Astrocyte of the cerebellum (primary cell): ENCODE data around the gene MYBBP1A.

Experiments
- DNase-seq: peaks from one replicate; pipeline ENCODE4 v3.0.0-alpha.2; 2011; ENCODE audit warnings: low read depth
- H3K4me3 ChIP-seq: 2 replicates; pipeline ENCODE4 v1.5.1; 2011; ENCODE audit warnings: mild to moderate bottlenecking, low read depth, low read length, moderate library complexity
- in situ Hi-C: cut with HindIII; loops from 2 replicates; pipeline ENCODE4 v1.10.0; 2017; ENCODE audit warnings: low sequenced_read_pairs
- TF ChIP-seq, protein P1 (sequence below): IDR thresholded peaks from 2 replicates; pipeline ENCODE4 v1.5.1; 2012; ENCODE audit warnings: low read length, low read depth, moderate library complexity, mild to moderate bottlenecking; ENCODE audit errors: missing control alignments

MYBBP1A gene

DNA sequence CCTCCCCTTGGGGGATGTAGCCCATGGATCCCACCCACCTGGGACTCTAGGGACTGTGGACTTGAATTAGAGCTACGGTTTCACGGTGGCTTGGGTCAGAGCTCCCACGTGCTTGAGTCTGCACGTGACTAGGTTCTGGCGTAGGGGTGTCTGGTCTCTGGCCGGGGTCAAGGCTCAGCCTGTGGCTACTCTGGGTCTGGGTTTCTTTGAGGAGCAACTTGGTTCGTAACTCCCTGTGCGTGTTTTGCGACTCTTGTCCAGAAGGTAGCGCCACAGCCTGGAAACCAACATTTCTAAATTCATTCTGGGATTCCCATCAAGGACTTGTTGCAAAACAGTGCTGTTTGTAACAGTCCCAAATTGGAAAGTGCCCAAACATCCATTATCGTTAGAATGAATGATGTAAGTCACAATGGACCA is 5.7 kb upstream of the MYBBP1A start:
- TF ChIP-seq, protein P1, sequence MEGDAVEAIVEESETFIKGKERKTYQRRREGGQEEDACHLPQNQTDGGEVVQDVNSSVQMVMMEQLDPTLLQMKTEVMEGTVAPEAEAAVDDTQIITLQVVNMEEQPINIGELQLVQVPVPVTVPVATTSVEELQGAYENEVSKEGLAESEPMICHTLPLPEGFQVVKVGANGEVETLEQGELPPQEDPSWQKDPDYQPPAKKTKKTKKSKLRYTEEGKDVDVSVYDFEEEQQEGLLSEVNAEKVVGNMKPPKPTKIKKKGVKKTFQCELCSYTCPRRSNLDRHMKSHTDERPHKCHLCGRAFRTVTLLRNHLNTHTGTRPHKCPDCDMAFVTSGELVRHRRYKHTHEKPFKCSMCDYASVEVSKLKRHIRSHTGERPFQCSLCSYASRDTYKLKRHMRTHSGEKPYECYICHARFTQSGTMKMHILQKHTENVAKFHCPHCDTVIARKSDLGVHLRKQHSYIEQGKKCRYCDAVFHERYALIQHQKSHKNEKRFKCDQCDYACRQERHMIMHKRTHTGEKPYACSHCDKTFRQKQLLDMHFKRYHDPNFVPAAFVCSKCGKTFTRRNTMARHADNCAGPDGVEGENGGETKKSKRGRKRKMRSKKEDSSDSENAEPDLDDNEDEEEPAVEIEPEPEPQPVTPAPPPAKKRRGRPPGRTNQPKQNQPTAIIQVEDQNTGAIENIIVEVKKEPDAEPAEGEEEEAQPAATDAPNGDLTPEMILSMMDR = no peak
- no peak for DNase-seq
- in situ Hi-C loops = no loop called here
- H3K4me3 ChIP-seq = no peak overlapping the region

DNA sequence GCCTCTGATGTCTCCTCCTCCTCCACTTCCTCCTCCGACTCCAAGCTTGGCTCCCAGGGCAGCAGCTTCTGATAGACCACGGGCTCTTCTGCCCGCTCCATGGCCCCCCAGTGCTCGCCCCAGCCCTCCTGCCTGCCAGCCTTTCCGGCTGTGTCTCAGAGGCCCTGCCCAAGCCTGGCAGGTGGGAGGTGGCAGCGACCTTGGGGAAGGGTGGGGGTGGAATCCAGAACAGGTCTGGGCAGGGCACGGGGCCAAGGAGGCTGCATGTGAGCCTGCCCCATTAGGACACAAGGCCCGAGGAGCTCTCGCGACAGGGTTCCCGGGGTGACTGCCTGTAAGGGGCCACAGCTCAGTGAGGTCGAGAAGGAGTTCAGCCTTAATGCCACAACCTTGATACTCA is 5.2 kb upstream of the MYBBP1A start, which contains the start of gene GGT6:
Gene GGT6 (minus strand): TSS at position 157 of the 400 bp plus-strand sequence. CDS start 56 bp downstream, at position 101.
- DNase-seq = no peak
- TF ChIP-seq, protein P1 = no peak
- in situ Hi-C loops = no loop called here
- H3K4me3 ChIP-seq = no peak within 1 kb of the TSS

DNA sequence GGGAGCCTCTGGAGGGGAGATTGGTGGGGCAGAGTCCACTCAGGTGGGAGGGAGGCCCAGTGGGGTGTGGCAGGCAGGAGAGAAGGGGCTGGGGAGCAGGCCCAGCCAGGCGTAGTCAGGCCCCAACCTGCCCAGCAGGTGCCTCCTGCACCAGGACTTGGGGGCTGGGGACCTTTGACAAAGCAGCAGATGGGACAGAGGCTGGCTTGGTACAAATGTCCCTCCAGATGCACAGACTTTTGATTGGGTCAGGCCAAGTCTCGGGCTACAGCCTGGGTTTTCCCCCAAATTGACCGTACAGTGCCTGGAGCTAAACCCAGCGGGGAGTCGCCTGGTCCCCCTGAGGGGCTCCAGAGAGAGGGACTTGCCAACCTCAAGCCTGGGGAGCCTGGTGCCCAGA is 4.8 kb upstream of the MYBBP1A start:
- no peak overlapping the region for H3K4me3 ChIP-seq
- in situ Hi-C loops = no loop called here
- TF ChIP-seq, protein P1 = no peak
- DNase-seq = no peak

DNA sequence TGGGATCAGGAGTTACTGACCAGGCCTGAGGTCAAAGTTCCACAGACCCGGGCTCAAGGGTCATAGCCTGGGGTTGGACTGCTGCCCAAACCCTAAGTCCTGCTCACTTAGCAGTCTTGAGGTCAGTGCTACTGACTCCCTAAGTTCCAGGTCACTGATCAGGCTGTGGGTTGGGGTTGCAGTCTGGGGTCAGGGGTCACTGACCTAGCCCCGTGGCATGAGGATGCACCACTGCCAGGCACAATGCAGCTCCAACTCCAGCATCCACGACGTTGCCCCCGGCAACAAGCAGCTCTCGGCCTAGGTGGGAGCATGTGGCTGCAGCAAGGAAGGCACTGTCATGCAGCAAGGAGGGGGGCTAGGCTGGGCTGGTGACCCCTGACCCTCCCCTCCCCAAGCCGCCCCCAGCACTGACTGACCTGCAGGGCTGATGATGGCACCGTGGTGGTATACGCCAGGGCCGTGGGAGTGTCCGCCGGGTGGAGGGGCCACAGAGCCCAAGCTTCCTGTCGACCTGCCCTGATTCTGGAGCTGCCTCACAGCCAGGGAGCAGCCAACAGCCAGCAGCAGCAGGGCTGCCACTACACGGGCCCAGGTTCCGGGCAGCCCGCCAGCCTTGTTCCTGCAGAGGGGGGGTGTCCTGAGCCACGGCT is 4.1 kb upstream of the MYBBP1A start:
- H3K4me3 ChIP-seq = no peak overlapping the region
- in situ Hi-C loops = no loop called here
- no peak for DNase-seq
- TF ChIP-seq, protein P1 = no peak

DNA sequence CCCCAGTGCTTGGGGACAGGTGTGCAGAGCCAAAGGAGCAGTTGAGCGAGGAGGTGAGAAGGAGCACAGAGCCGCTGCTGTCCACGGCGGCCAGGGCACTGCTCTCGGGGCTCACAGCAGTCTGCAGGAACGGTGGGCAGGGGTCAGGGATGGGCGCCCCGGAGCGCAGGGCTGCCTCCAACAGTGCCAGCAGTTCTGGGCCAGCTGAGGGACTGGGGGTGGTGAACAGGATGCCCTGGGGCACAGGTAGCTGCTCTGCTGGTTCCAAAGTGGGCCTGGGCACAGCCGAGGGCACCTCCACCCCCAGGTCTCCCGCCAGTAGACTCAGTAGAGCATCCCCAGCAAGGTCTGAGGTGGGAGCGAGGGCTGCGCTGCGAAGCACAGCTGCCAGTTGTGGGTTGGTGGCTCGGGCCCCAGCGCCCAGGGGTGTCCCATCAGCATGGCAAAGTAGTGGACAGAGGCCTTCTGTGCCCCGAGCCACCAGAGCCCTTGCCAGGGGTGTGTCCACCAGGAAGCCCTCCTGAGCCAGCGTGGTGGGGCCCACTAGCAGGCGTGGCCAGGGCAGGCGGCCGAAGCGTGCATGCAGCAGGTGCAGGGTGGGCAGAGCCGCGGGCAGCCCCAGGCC is 3.3 kb upstream of the MYBBP1A start:
- in situ Hi-C loops = no loop called here

DNA sequence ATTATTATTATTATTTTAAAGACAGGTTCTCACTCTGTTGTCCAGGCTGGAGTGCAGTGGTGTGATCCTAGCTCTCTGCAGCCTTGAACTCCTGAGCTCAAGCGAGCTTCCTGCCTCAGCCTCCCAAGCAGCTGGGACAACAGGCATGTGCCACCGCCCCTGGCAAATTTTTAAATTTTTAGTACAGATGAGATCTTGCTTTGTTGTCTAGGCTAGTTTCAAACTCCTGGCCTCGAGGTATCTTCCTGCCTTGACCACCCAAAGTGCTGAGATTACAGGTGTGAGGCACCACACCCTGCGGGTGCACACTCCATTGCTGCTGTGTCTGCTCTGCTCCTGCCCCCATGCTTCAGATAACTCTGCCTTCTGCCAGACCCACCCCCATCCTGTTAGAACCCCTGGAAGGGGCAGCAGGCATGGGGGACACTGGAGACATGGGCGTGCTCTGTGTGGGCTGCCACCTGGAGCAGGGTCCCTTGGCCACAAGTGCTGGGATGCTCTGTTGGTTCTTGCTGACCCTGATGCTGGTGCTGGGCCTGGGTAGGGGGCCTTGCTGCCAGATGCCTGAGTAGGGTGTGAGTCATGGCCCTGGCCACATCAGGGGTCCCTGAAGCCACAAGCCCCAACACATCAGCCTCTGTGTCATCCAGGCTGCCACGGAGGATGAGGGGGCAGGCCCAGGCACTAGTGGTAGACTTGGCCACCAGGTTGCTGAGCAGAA is 2.6 kb upstream of the MYBBP1A start:
- no peak overlapping the region for H3K4me3 ChIP-seq
- TF ChIP-seq, protein P1 = no peak
- no peak for DNase-seq
- in situ Hi-C loops = no loop called here

More for the DNA sequence above, 3.3 kb upstream of the MYBBP1A start:
- no peak overlapping the region for H3K4me3 ChIP-seq
- TF ChIP-seq, protein P1 = no peak
- no peak for DNase-seq
